Panc1 (cell line): ENCODE data around the gene KYNU. TPM values are rescaled to one million over a fixed set of nuclear protein-coding genes. Genes with fewer than 3 reads are reported as not detected.

Experiments
- ATAC-seq: fragments of 200-7000 bp; cut with Tn5 transposase; 2 replicates; pipeline ENCODE4 v1.9.1; 2020; ENCODE audit warnings: mild to moderate bottlenecking, moderate library complexity
- BruUV-seq: library from RNA; stranded (reverse); fragments of 400-500 nt; replicated peaks from 2 replicates; lab custom pipeline; 2021; lab: Mats Ljungman, UMichigan
- CTCF ChIA-PET: fragments of 300-600 bp; sonication (Branson Sonifier 250); formaldehyde crosslinking; loops from one replicate; lab custom pipeline; 2022; ENCODE audit warnings: antibody characterized with exemption; lab: Charles Lee
- POLR2A ChIA-PET: fragments of 300-600 bp; sonication (Branson Sonifier 250); formaldehyde crosslinking; loops from one replicate; lab custom pipeline; 2022; ENCODE audit warnings: antibody characterized with exemption; lab: Charles Lee
- DNase-seq: peaks from one replicate; pipeline ENCODE4 v3.0.0-alpha.2; 2010; ENCODE audit warnings: low read depth, low spot score
- H3K27ac ChIP-seq: 2 replicates; pipeline ENCODE4 v1.5.1; 2011; ENCODE audit warnings: mild to moderate bottlenecking, low read length, inconsistent platforms
- H3K27me3 ChIP-seq: fragments of 200-500 bp; sonication (Bioruptor generic); 2 replicates; pipeline ENCODE4 v1.6.0; 2014; ENCODE audit warnings: low read length, inconsistent platforms; ENCODE audit not compliant: control insufficient read depth, insufficient read depth
- H3K36me3 ChIP-seq: fragments of 200-500 bp; sonication (Bioruptor generic); 2 replicates; pipeline ENCODE4 v1.5.1; 2014; ENCODE audit warnings: inconsistent platforms, mild to moderate bottlenecking, low read length, moderate library complexity; ENCODE audit not compliant: control insufficient read depth, insufficient read depth
- H3K4me1 ChIP-seq: 2 replicates; pipeline ENCODE4 v1.5.1; 2011; ENCODE audit warnings: inconsistent platforms, mild to moderate bottlenecking, low read length, moderate library complexity; ENCODE audit not compliant: control insufficient read depth, insufficient read depth
- H3K4me3 ChIP-seq, 2 experiments: 2 replicates each; pipeline ENCODE4 v1.5.1; 2011 to 2012; ENCODE audit warnings: low read depth in 2 of 2, low read length in 2 of 2, mild to moderate bottlenecking in 2 of 2, inconsistent platforms in 1 of 2, moderate library complexity in 1 of 2
- H3K9me3 ChIP-seq: fragments of 200-500 bp; sonication (Bioruptor generic); 2 replicates; pipeline ENCODE4 v1.5.1; 2014; ENCODE audit warnings: low read depth, mild to moderate bottlenecking, inconsistent platforms, low read length, moderate library complexity; ENCODE audit not compliant: control insufficient read depth, insufficient read depth
- POLR2AphosphoS5 ChIP-seq: IDR thresholded peaks from 2 replicates; pipeline ENCODE4 v1.6.1; 2012; ENCODE audit warnings: mild to moderate bottlenecking, low read depth, low read length, moderate library complexity
- SIN3A ChIP-seq: IDR thresholded peaks from 2 replicates; pipeline ENCODE4 v1.6.1; 2012; ENCODE audit warnings: low read depth, mild to moderate bottlenecking, low read length, moderate library complexity, borderline replicate concordance; ENCODE audit not compliant: insufficient read depth
- TCF7L2 ChIP-seq: IDR thresholded peaks from 2 replicates; pipeline ENCODE4 v1.6.1; 2011; ENCODE audit warnings: mild to moderate bottlenecking, low read depth, low read length, inconsistent platforms
- in situ Hi-C: cut with HindIII; loops from 2 replicates; pipeline ENCODE4 v1.10.0; 2016; ENCODE audit warnings: low sequenced_read_pairs, low pct_unique_long_range_greater_than_20kb
- intact Hi-C: fragments of 100-400 bp; cut with micrococcal nuclease; formaldehyde crosslinking; loops from one replicate; pipeline ENCODE4 v1.10.0; 2022; ENCODE audit not compliant: unreplicated experiment
- total RNA-seq: library from RNA; stranded (reverse); gene quantifications from one replicate; pipeline ENCODE4 v1.2.1, GENCODE V29; 2021; ENCODE audit not compliant: unreplicated experiment
- TF ChIP-seq, protein P1 (sequence below), 2 experiments: IDR thresholded peaks; 2 replicates each; pipeline ENCODE4 v1.6.1; 2011 to 2012; ENCODE audit warnings: low read depth in 2 of 2, control low read depth in 1 of 2, low read length in 1 of 2, mild to moderate bottlenecking in 1 of 2, moderate library complexity in 1 of 2; ENCODE audit not compliant: insufficient read depth in 1 of 2
- TF ChIP-seq, protein P2 (sequence below): fragments of 450-650 bp; IDR thresholded peaks from 2 replicates; pipeline ENCODE4 v1.5.1; 2017; ENCODE audit warnings: mild to moderate bottlenecking

KYNU gene
- total RNA-seq, 1 experiment from 2014 or later = not detected

DNA sequence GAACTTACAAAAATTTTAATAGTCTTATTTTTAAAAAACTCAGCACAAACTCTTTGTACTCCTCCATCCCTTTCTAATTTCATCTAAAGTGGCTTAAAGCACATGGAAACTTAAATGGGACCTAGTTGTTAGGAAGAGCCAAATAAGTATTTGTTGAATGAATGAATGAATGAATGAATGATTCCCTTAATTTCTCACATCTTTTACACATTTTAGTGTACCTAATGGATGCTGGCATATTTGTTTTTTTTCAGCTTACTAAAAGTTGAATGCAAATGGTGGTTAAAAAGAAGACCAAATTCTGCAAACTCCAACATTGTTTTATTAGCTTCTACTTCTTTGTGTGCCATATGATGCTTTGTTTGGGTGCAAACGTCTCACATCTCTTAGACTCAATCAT, 89.6 kb downstream of the KYNU start:
- H3K27ac ChIP-seq = no peak overlapping the region
- in situ Hi-C loops = no loop called here
- BruUV-seq = no TSS peak

DNA sequence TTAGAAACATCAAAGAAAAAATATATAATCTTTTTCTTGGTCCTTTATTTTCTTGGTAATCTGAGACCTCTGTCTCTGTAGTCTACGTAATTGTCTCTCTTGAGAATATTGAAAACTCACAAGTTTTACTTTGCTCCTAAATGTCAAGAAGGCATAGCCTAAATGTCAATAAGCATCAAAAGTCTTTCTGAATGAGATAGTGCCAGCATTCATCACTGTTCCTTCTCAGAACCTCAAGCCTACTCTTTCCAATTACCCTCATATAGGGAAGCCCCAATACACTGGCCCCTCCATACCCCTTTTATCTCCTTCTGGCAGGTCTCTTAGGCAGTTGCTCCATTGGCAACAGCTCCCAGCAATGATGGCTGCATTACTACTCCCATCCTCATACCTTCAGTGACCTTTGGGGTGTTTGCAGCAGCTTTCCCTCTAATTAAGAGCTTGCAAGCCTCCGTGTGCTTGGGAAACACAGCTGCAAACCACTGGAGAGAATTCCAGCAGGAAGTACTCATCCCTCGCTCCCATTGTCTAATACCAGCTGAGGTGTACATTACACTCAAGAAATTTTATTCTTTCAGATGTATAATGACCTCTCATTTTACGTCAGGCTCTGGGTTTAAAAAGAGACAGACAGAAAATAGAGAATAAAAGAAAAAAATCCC, 95.8 kb downstream of the KYNU start:
- H3K36me3 ChIP-seq = no peaks in the 10 kb centered on the region
- H3K4me1 ChIP-seq = no peaks in the 10 kb centered on the region
- no peaks in the 10 kb centered on the region for H3K9me3 ChIP-seq
- ATAC-seq (no peak), DNase-seq (no peak)
- BruUV-seq = no TSS peak
- no peaks in the 10 kb centered on the region for H3K27me3 ChIP-seq
- in situ Hi-C loops = no loop called here
- H3K27ac ChIP-seq = no peak overlapping the region
- TF ChIP-seq TCF7L2 = no peak
- intact Hi-C loops = no loop called here
- CTCF ChIA-PET = no interaction called here
- no peak overlapping the region for H3K4me3 ChIP-seq
- POLR2A ChIA-PET = no interaction called here

More for the DNA sequence above, 89.6 kb downstream of the KYNU start:
- ChIA-PET POLR2A (no interaction called here), CTCF (no interaction called here)
- intact Hi-C loops = no loop called here
- Histone ChIP-seq H3K27me3 (no peaks in the 10 kb centered on the region), H3K36me3 (no peaks in the 10 kb centered on the region), H3K4me3 (no peak overlapping the region), H3K9me3 (no peaks in the 10 kb centered on the region), H3K4me1 (no peaks in the 10 kb centered on the region)
- no peak for ATAC-seq
- DNase-seq = no peak
- TF ChIP-seq TCF7L2 (no peak), POLR2AphosphoS5 (no peak), SIN3A (no peak)
- TF ChIP-seq, protein P1, sequence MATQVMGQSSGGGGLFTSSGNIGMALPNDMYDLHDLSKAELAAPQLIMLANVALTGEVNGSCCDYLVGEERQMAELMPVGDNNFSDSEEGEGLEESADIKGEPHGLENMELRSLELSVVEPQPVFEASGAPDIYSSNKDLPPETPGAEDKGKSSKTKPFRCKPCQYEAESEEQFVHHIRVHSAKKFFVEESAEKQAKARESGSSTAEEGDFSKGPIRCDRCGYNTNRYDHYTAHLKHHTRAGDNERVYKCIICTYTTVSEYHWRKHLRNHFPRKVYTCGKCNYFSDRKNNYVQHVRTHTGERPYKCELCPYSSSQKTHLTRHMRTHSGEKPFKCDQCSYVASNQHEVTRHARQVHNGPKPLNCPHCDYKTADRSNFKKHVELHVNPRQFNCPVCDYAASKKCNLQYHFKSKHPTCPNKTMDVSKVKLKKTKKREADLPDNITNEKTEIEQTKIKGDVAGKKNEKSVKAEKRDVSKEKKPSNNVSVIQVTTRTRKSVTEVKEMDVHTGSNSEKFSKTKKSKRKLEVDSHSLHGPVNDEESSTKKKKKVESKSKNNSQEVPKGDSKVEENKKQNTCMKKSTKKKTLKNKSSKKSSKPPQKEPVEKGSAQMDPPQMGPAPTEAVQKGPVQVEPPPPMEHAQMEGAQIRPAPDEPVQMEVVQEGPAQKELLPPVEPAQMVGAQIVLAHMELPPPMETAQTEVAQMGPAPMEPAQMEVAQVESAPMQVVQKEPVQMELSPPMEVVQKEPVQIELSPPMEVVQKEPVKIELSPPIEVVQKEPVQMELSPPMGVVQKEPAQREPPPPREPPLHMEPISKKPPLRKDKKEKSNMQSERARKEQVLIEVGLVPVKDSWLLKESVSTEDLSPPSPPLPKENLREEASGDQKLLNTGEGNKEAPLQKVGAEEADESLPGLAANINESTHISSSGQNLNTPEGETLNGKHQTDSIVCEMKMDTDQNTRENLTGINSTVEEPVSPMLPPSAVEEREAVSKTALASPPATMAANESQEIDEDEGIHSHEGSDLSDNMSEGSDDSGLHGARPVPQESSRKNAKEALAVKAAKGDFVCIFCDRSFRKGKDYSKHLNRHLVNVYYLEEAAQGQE (IDR thresholded peaks at IDR 0.05; ENCODE audit: insufficient read depth in 1 of 2, low read depth in 2 of 2, low read length in 1 of 2) = no peak
- TF ChIP-seq, protein P2, sequence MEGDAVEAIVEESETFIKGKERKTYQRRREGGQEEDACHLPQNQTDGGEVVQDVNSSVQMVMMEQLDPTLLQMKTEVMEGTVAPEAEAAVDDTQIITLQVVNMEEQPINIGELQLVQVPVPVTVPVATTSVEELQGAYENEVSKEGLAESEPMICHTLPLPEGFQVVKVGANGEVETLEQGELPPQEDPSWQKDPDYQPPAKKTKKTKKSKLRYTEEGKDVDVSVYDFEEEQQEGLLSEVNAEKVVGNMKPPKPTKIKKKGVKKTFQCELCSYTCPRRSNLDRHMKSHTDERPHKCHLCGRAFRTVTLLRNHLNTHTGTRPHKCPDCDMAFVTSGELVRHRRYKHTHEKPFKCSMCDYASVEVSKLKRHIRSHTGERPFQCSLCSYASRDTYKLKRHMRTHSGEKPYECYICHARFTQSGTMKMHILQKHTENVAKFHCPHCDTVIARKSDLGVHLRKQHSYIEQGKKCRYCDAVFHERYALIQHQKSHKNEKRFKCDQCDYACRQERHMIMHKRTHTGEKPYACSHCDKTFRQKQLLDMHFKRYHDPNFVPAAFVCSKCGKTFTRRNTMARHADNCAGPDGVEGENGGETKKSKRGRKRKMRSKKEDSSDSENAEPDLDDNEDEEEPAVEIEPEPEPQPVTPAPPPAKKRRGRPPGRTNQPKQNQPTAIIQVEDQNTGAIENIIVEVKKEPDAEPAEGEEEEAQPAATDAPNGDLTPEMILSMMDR = no peak

DNA sequence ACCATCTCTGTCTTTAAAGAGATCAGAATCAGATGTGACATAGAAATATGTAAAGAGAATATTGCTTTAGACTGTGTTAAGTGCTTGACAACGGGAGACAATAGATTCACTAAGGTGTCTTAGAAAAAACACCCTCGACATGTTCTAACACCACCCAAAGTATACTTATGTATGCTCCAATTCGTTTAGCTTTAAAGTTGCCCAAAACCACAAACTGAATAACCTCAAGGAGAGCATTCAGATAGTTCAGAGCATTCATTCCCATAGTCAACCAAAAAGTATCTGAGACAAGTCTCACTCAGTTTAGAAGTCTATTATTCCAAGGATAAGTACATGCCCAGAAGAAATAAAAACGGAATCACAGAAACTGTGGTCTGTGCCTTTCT, 96.4 kb downstream of the KYNU start:
- DNase-seq (no peak), ATAC-seq (no peak)
- TF ChIP-seq, protein P1 (IDR thresholded peaks at IDR 0.05; ENCODE audit: insufficient read depth in 1 of 2, low read depth in 2 of 2, low read length in 1 of 2) = no peak
- TF ChIP-seq TCF7L2 (no peak), POLR2AphosphoS5 (no peak), SIN3A (no peak)
- TF ChIP-seq, protein P2 = no peak
- intact Hi-C loops (no loop called here), in situ Hi-C loops (no loop called here)
- Histone ChIP-seq H3K27ac (no peak overlapping the region), H3K36me3 (no peaks in the 10 kb centered on the region), H3K9me3 (no peaks in the 10 kb centered on the region), H3K4me1 (no peaks in the 10 kb centered on the region), H3K27me3 (no peaks in the 10 kb centered on the region), H3K4me3 (no peak overlapping the region)
- CTCF ChIA-PET = no interaction called here
- BruUV-seq = no TSS peak
- POLR2A ChIA-PET = no interaction called here
